Transverse colon (tissue), 4 donors: Measurements from ENCODE around the gene EBF3. TPM values are rescaled to one million over a fixed set of nuclear protein-coding genes. Genes with fewer than 3 reads are reported as not detected.

Experiments
- DNase-seq: peaks from one replicate; pipeline ENCODE4 v3.0.0-alpha.2; 2019
- H3K27ac ChIP-seq, 4 donors: fragments of 200-600 bp; sonication (generic); 2 replicates each; pipeline ENCODE4 v1.5.1; 2016 to 2018; ENCODE audit warnings: inconsistent platforms in 4 of 4
- H3K27me3 ChIP-seq: fragments of 200-600 bp; sonication (generic); 2 replicates; pipeline ENCODE4 v1.5.1; 2017; ENCODE audit warnings: inconsistent platforms
- H3K36me3 ChIP-seq, 4 donors: fragments of 200-600 bp; sonication (generic); 2 replicates each; pipeline ENCODE4 v1.5.1; 2017 to 2019; ENCODE audit warnings: inconsistent platforms in 4 of 4
- H3K4me1 ChIP-seq, 4 donors: fragments of 200-600 bp; sonication (generic); 2 replicates each; pipeline ENCODE4 v1.5.1; 2017 to 2020; ENCODE audit warnings: inconsistent platforms in 4 of 4
- H3K4me3 ChIP-seq, 4 donors: fragments of 200-600 bp; sonication (generic); 1 replicate in 1 of 4; 2 replicates in 3 of 4; pipeline versions ENCODE4 v1.5.1 to v1.6.1; 2017 to 2019; ENCODE audit warnings: inconsistent platforms in 4 of 4
- H3K9me3 ChIP-seq, 2 donors: fragments of 200-600 bp; sonication (generic); 2 replicates each; pipeline ENCODE4 v1.5.1; 2017 to 2019; ENCODE audit warnings: inconsistent platforms in 2 of 2
- EP300 ChIP-seq: sonication (generic); formaldehyde crosslinking; IDR thresholded peaks from one replicate; pipeline ENCODE4 v1.6.1; 2017; ENCODE audit warnings: antibody characterized with exemption, low read depth
- POLR2A ChIP-seq: fragments of 450-650 bp; IDR thresholded peaks from one replicate; pipeline ENCODE4 v1.6.1; 2016; ENCODE audit warnings: antibody characterized with exemption, mild to moderate bottlenecking, moderate library complexity
- POLR2AphosphoS5 ChIP-seq, 3 donors: sonication (generic); formaldehyde crosslinking; IDR thresholded peaks; one replicate each; pipeline ENCODE4 v1.6.1; 2016; ENCODE audit warnings: antibody characterized with exemption in 3 of 3
- WGBS, 2 donors: methylation state at CpG; one replicate each; pipeline ENCODE4 v1.1.5; 2018; ENCODE audit warnings: low coverage in 1 of 2; 5-methylcytosine and 5-hydroxymethylcytosine counted together
- in situ Hi-C, 4 donors: fragments of 200-750 bp; cut with MboI; loops; one replicate each; pipeline versions ENCODE4 v1.15.0 to v1.15.1; 2017; ENCODE audit warnings: low sequenced_read_pairs in 3 of 4, low pct_ligation_motif_present in 1 of 4, low pct_unique_long_range_greater_than_20kb in 1 of 4
- intact Hi-C: fragments of 100-400 bp; cut with DNase I; formaldehyde crosslinking; loops from one replicate; pipeline ENCODE4 v1.15.1; 2023; ENCODE audit warnings: low total_unique reads
- total RNA-seq, 4 donors: library from RNA; depleted of rRNA; stranded (reverse); fragments of >200 nt; gene quantifications; one replicate each; pipeline ENCODE4 v1.1.0, GENCODE V29; 2016
- TF ChIP-seq, protein P1 (sequence below), 5 experiments: fragments of 200-600 bp in 3 of 5; fragments of 450-650 bp in 2 of 5; sonication (generic) in 3 of 5; IDR thresholded peaks; 1 replicate in 2 of 5; 2 replicates in 3 of 5; pipeline ENCODE4 v1.5.1; 2016 to 2017; ENCODE audit warnings: antibody characterized with exemption in 5 of 5, inconsistent platforms in 3 of 5, mild to moderate bottlenecking in 2 of 5, moderate library complexity in 1 of 5

Gene EBF3
- total RNA-seq, 4 donors from 2014 or later, result 0.37 to 6.6 (median 1.0) TPM

DNA sequence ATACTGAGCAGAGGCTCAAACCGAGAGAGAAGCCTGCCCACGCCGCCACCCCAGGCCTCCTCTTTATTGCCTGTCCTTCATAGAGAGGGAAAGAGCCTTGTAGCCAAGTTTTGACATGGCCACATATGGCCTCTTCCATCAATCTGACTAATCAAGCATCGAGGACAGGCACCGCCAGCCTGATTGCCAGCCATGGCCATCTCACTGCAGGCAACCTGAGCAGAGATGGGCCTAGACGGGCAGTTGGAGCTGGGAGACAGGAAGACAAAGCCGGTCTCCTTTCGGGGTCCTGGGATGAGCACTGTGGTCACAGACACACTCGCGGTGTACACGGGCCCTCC is 67.2 kb downstream of the EBF3 start:
- H3K27ac ChIP-seq, result no peak overlapping the region
- H3K4me1 ChIP-seq, result no peaks in the 10 kb centered on the region
- no peak for TF ChIP-seq POLR2A
- no peak for TF ChIP-seq EP300
- TF ChIP-seq, protein P1, sequence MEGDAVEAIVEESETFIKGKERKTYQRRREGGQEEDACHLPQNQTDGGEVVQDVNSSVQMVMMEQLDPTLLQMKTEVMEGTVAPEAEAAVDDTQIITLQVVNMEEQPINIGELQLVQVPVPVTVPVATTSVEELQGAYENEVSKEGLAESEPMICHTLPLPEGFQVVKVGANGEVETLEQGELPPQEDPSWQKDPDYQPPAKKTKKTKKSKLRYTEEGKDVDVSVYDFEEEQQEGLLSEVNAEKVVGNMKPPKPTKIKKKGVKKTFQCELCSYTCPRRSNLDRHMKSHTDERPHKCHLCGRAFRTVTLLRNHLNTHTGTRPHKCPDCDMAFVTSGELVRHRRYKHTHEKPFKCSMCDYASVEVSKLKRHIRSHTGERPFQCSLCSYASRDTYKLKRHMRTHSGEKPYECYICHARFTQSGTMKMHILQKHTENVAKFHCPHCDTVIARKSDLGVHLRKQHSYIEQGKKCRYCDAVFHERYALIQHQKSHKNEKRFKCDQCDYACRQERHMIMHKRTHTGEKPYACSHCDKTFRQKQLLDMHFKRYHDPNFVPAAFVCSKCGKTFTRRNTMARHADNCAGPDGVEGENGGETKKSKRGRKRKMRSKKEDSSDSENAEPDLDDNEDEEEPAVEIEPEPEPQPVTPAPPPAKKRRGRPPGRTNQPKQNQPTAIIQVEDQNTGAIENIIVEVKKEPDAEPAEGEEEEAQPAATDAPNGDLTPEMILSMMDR (IDR thresholded peaks at IDR 0.05), result no peak
- TF ChIP-seq POLR2AphosphoS5 (IDR thresholded peaks at IDR 0.05), result no peak
- DNase-seq, result no peak
- H3K4me3 ChIP-seq, result no peak overlapping the region
- H3K36me3 ChIP-seq, result no peaks in the 10 kb centered on the region
- H3K9me3 ChIP-seq, result no peaks in the 10 kb centered on the region
- intact Hi-C loops (no loop called here), in situ Hi-C loops (no loop called here)
- peaks cover 47% of the 10 kb centered on the region for H3K27me3 ChIP-seq
- 91% methylated on average over 11 of the region's 11 CpGs; no CpG with 5 or more reads in 1 of the 2 donors for WGBS, 2 donors

DNA sequence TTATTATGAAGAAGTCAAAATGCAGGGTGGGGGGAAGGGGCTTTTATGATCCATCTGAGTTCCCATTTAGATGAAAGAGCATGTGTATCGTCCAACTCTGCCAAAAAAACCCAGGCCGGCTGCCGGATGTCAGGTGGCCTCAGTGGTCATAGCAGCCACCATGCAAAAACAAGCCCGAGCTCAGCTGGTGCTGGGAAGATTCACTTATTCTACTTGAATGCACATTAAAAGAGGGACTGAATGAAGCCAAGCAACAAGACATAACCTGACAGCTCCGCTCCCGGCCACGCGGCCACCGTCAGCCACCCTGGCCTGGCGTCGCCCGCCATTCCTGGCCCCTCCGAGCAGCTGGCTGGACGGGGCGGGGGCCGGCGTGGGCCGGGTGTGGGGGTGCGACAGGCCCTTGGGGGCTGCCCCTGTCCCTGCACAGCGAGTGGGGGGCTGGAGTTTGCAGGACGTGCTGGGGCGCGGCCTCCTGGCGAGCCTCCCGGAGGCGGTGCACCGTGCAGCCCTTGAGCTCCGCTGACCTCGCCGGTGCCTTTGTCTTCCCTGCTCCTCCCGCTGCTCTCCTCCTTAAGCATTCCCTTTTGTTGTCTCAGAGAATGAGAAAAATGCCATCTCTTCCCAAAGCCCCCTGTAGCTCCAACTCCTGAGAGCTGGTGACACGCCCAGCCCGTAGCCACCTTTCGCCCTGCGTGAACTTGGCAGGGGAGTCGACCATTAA is 67.8 kb downstream of the EBF3 start:
- DNase-seq, result no peak
- no peak overlapping the region for H3K27ac ChIP-seq
- H3K4me3 ChIP-seq, result no peak overlapping the region
- no peaks in the 10 kb centered on the region for H3K4me1 ChIP-seq
- WGBS, 2 donors, result 83 to 89% methylated on average over 1 to 36 of the region's 36 CpGs
- H3K36me3 ChIP-seq, result no peaks in the 10 kb centered on the region
- H3K27me3 ChIP-seq, result peaks cover 47% of the 10 kb centered on the region
- H3K9me3 ChIP-seq, result no peaks in the 10 kb centered on the region
- in situ Hi-C loops (no loop called here), intact Hi-C loops (no loop called here)
- TF ChIP-seq POLR2AphosphoS5 (IDR thresholded peaks at IDR 0.05), result no peak
- TF ChIP-seq, protein P1 (IDR thresholded peaks at IDR 0.05), result no peak
- no peak for TF ChIP-seq EP300
- TF ChIP-seq POLR2A, result no peak

DNA sequence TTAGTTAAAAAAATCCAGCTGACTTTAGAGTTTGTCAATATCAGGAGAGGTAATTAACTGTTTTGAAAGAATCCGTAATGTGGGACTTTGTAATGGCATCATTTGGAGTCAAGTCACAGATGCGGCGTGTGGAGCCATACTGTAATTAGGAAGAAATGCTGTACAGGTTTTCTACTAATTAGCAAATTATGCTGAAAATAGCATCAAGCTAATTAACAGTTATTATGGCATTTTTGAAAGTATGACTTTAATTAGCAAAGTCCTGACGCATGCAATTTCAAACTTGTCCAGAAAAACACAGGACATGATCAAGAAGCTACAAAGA is 68.3 kb downstream of the EBF3 start:
- no peak for DNase-seq
- in situ Hi-C loops, result no loop called here
- no peaks in the 10 kb centered on the region for H3K9me3 ChIP-seq
- peaks cover 47% of the 10 kb centered on the region for H3K27me3 ChIP-seq
- TF ChIP-seq POLR2AphosphoS5 (IDR thresholded peaks at IDR 0.05) (no peak), POLR2A (no peak), EP300 (no peak)
- TF ChIP-seq, protein P1 (IDR thresholded peaks at IDR 0.05), result no peak
- no peak overlapping the region for H3K27ac ChIP-seq
- H3K36me3 ChIP-seq, result no peaks in the 10 kb centered on the region
- WGBS, 2 donors, result 90 to 99% methylated on average over 4 of the region's 4 CpGs
- intact Hi-C loops, result no loop called here
- H3K4me3 ChIP-seq, result no peak overlapping the region
- no peaks in the 10 kb centered on the region for H3K4me1 ChIP-seq

DNA sequence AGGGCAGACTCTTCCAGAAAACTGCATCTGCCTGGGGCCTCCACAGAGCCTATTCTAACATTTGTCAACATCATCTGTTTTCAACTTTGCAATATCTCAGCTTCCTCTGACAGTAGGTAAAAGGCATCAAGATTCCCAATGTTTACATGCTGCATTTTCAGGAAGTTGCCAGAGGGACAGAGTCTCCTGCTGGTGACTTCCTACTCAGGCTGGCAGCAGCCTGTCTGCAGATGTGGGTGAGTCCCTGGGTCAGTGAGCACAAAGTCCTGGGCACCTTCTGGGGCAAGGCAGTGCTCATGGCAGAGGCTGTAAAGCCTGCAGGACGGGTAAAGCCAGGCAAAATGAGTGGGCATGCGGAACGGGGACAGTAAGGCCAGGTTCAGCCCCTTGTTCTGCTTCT is 69.4 kb downstream of the EBF3 start:
- Histone ChIP-seq H3K27ac (no peak overlapping the region), H3K36me3 (no peaks in the 10 kb centered on the region), H3K27me3 (peaks cover 42% of the 10 kb centered on the region), H3K4me1 (no peaks in the 10 kb centered on the region), H3K4me3 (no peak overlapping the region), H3K9me3 (no peaks in the 10 kb centered on the region)
- TF ChIP-seq, protein P1 (IDR thresholded peaks at IDR 0.05), result no peak
- no peak for TF ChIP-seq POLR2A
- TF ChIP-seq POLR2AphosphoS5 (IDR thresholded peaks at IDR 0.05), result no peak
- no peak for TF ChIP-seq EP300
- no peak for DNase-seq
- 71% methylated on average over 3 of the region's 3 CpGs; no CpG with 5 or more reads in 1 of the 2 donors for WGBS, 2 donors
- intact Hi-C loops (no loop called here), in situ Hi-C loops (no loop called here)
